Uterus (tissue), 4 donors: ENCODE measurements around the gene ALDH16A1. TPM values are rescaled to one million over a fixed set of nuclear protein-coding genes. Genes with fewer than 3 reads are reported as not detected.

Experiments
- DNase-seq, 2 donors: peaks; one replicate each; pipeline ENCODE4 v3.0.0-alpha.2; 2019 to 2020
- H3K27ac ChIP-seq, 2 donors: fragments of 200-600 bp; sonication (generic); 1 replicate in 1 of 2; 2 replicates in 1 of 2; pipeline ENCODE4 v1.5.1; 2016 to 2018
- H3K27me3 ChIP-seq, 2 donors: fragments of 200-600 bp; sonication (generic); one replicate each; pipeline ENCODE4 v1.5.1; 2018 to 2019; ENCODE audit warnings: control low read depth in 1 of 2
- H3K36me3 ChIP-seq, 2 donors: fragments of 200-600 bp; sonication (generic); one replicate each; pipeline ENCODE4 v1.5.1; 2019; ENCODE audit warnings: control low read depth in 1 of 2
- H3K4me1 ChIP-seq, 2 donors: fragments of 200-600 bp; sonication (generic); one replicate each; pipeline ENCODE4 v1.5.1; 2018 to 2019; ENCODE audit warnings: control low read depth in 1 of 2
- H3K4me3 ChIP-seq, 2 donors: fragments of 200-600 bp; sonication (generic); 1 replicate in 1 of 2; 2 replicates in 1 of 2; pipeline ENCODE4 v1.5.1; 2018 to 2019; ENCODE audit warnings: mild to moderate bottlenecking in 1 of 2
- H3K9me3 ChIP-seq, 2 donors: fragments of 200-600 bp; sonication (generic); one replicate each; pipeline ENCODE4 v1.5.1; 2019; ENCODE audit warnings: control low read depth in 1 of 2
- CTCF ChIP-seq, 4 experiments: fragments of 200-600 bp in 2 of 4; fragments of 450-650 bp in 2 of 4; sonication (generic) in 2 of 4; IDR thresholded peaks; one replicate each; pipeline ENCODE4 v1.5.1; 2016 to 2019; ENCODE audit warnings: antibody characterized with exemption in 4 of 4, mild to moderate bottlenecking in 2 of 4, moderate library complexity in 1 of 4
- POLR2A ChIP-seq, 2 donors: fragments of 450-650 bp; IDR thresholded peaks; one replicate each; pipeline ENCODE4 v1.6.1; 2016; ENCODE audit warnings: antibody characterized with exemption in 2 of 2, mild to moderate bottlenecking in 1 of 2, moderate library complexity in 1 of 2
- intact Hi-C: fragments of 100-400 bp; cut with DNase I; formaldehyde crosslinking; loops from one replicate; pipeline ENCODE4 v1.15.1; 2023; ENCODE audit warnings: low total_unique reads
- total RNA-seq, 4 donors: library from RNA; depleted of rRNA in 3 of 4; stranded (reverse); fragments of >200 nt in 3 of 4; gene quantifications; one replicate each; pipeline versions ENCODE4 v1.1.0 to v1.2.4, GENCODE V29; 2014 to 2023
- donor health status: DM: yes; HTN: yes; CAD: no.

Gene ALDH16A1
- total RNA-seq, 4 donors from 2014 or later, result 13.5 to 40.8 (median 34.5) TPM

GRCh38 chr19:49448432-49448786 lies 4.6 kb upstream of the ALDH16A1 start:
- no peak overlapping the region for H3K4me3 ChIP-seq
- intact Hi-C loops, result no loop called here
- H3K27ac ChIP-seq, result no peak overlapping the region
- DNase-seq, result no peak
- H3K27me3 ChIP-seq, result no peaks in the 10 kb centered on the region
- H3K9me3 ChIP-seq, result no peaks in the 10 kb centered on the region
- TF ChIP-seq CTCF (IDR thresholded peaks at IDR 0.05) (no peak), POLR2A (IDR thresholded peaks at IDR 0.05) (no peak)
- no peaks in the 10 kb centered on the region for H3K4me1 ChIP-seq
- no peaks in the 10 kb centered on the region for H3K36me3 ChIP-seq

- Histone ChIP-seq H3K27me3 (no peaks in the 10 kb centered on the region), H3K27ac (peak overlapping the region in 1 of 2 donors; percentile 99), H3K4me3 (no peak overlapping the region), H3K36me3 (no peaks in the 10 kb centered on the region), H3K9me3 (no peaks in the 10 kb centered on the region), H3K4me1 (peaks cover 0 to 5% of the 10 kb centered on the region in 2 donors)
- DNase-seq, result no peak
- TF ChIP-seq CTCF (IDR thresholded peaks at IDR 0.05) (no peak), POLR2A (IDR thresholded peaks at IDR 0.05) (no peak)
- intact Hi-C loops, result no loop called here
Measured at GRCh38 chr19:49450405-49450804, 2.6 kb upstream of the ALDH16A1 start.

- H3K27ac ChIP-seq, result peak within 1 kb of the TSS; percentile 93 to 99
- no peaks in the 10 kb centered on the region for H3K9me3 ChIP-seq
- no peaks in the 10 kb centered on the region for H3K36me3 ChIP-seq
- no peaks in the 10 kb centered on the region for H3K27me3 ChIP-seq
- H3K4me1 ChIP-seq, result peaks cover under 1 to 5% of the 10 kb centered on the region in 2 donors
- intact Hi-C loops, result no loop called here
- peak in 3 of 4 experiments; percentile 15 to 29 (median 26) for TF ChIP-seq CTCF (IDR thresholded peaks at IDR 0.05)
- TF ChIP-seq POLR2A (IDR thresholded peaks at IDR 0.05), result peak; percentile 40 to 43
- H3K4me3 ChIP-seq, result peak within 1 kb of the TSS; percentile 84 to 96
- DNase-seq, result peak; percentile 96 to 99
Measured at GRCh38 chr19:49451430-49452181, 1.4 kb upstream of the ALDH16A1 start, which contains the start of gene PIH1D1. TSS of gene PIH1D1 (minus strand) at chr19:49451814. CDS start at chr19:49451574, 240 bp downstream.

GRCh38 chr19:49453757-49454240 lies 774 bp downstream of the ALDH16A1 start:
- Histone ChIP-seq H3K27ac (peak overlapping the region; percentile 93 to 99), H3K4me1 (peaks cover 2 to 5% of the 10 kb centered on the region in 2 donors), H3K36me3 (no peaks in the 10 kb centered on the region), H3K4me3 (peak overlapping the region; percentile 52 to 53), H3K9me3 (no peaks in the 10 kb centered on the region), H3K27me3 (no peaks in the 10 kb centered on the region)
- TF ChIP-seq POLR2A (IDR thresholded peaks at IDR 0.05), result no peak
- no peak for TF ChIP-seq CTCF (IDR thresholded peaks at IDR 0.05)
- intact Hi-C loops, result no loop called here
- DNase-seq, result no peak

GRCh38 chr19:49455773-49456172 lies 2.7 kb downstream of the ALDH16A1 start:
- Histone ChIP-seq H3K27ac (peak overlapping the region; percentile 74 to 99), H3K4me3 (no peak overlapping the region), H3K27me3 (no peaks in the 10 kb centered on the region), H3K9me3 (no peaks in the 10 kb centered on the region), H3K4me1 (peaks cover 2 to 5% of the 10 kb centered on the region in 2 donors), H3K36me3 (no peaks in the 10 kb centered on the region)
- intact Hi-C loops, result no loop called here
- DNase-seq, result no peak
- TF ChIP-seq POLR2A (IDR thresholded peaks at IDR 0.05), result no peak
- no peak for TF ChIP-seq CTCF (IDR thresholded peaks at IDR 0.05)
